GM21515 (cell line): Measurements from ENCODE around the gene GFY.
"Not testable (repeated sequence)": the region's sequence is repeated elsewhere in the genome, so short reads cannot be mapped to it uniquely, and the experiment has no call there.

ENCODE experiments used
- ATAC-seq: cut with Tn5 transposase; IDR thresholded peaks from one replicate; pipeline ENCODE4 v1.9.1; 2021; ENCODE audit not compliant: unreplicated experiment

Gene GFY

GRCh38 chr19:49468199-49468598 lies 43.0 kb downstream of the GFY start:
- ATAC-seq = no peak

DNA sequence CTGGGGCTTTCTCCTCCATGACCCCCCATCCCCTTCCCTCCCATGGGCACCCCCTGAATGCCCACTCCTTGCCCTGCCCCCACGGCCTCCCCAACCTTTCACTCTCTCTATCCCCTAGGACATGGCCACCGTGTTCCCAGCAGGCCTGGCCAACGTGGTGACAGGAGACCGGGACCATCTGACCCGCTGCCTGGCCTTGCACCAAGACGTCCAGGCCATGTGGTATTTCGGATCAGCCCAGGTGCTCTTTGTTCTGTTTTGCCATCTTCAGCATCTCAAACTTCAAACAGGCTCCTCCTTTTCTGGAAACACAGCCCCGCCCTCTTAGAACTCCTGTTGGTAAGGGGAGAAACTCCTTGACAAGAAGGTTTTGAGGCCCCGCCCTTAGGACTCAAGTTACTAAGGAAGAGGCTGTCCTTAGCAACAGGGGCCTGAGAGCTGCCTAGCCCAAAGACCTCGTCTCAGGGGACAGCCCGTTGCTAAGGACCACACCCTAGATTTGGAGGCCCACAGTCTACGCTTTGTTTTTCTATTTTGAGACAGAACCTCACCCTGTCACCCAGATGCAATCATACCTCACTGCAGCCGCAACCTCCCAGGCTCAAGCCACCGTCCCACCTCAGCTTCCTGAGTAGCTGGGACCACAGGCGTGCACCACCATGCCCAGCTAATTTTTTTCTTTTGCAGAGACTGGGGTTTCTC lies 43.7 kb downstream of the GFY start:
- peak; percentile 49 for ATAC-seq

- peak; percentile 43 for ATAC-seq
Measured at GRCh38 chr19:49469828-49470614, 44.8 kb downstream of the GFY start.

GRCh38 chr19:49470615-49470978 lies 45.4 kb downstream of the GFY start:
- ATAC-seq = no peak

GRCh38 chr19:49472936-49473335 lies 47.7 kb downstream of the GFY start:
- ATAC-seq = no peak

GRCh38 chr19:49473501-49473867 lies 48.3 kb downstream of the GFY start:
- not testable (repeated sequence) for ATAC-seq

- no peak for ATAC-seq
Measured at GRCh38 chr19:49473868-49474541, 48.8 kb downstream of the GFY start, which contains the start of gene FLT3LG. Gene FLT3LG, plus strand, starts transcription at chr19:49474215. Its CDS starts 425 bp downstream, at chr19:49474640.

GRCh38 chr19:49474542-49474924 lies 49.3 kb downstream of the GFY start:
- no peak for ATAC-seq

DNA sequence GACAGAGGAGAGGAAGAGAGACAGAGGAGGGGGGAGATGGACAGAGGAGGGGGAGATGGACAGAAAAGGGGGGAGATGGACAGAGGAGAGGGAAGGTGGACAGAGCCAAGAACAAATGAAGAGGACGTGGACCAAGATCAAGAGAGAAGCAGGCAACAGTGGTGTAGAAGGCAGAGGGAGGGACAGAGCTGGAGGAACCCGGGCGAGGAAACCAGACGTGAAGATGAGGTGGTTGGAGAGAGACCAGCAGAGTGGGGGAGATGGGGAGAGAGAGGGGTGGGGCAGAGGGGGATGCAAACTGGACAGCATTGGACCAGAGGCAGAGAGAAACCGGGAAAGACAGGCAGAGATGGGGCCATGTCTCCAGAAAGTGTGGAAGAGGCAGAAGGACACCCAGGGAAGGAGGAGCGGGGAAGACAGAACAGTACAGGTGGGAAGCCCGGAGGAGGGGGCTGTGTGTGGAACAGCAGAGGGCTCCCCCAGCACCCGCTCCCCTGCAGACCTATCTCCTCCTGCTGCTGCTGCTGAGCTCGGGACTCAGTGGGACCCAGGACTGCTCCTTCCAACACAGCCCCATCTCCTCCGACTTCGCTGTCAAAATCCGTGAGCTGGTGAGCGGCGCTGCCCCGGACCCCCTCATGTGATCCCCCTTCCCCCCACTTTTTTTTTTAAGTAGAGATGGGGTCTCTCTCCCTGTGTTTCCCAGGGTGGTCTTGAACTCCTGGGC lies 50.2 kb downstream of the GFY start:
- no peak for ATAC-seq

DNA sequence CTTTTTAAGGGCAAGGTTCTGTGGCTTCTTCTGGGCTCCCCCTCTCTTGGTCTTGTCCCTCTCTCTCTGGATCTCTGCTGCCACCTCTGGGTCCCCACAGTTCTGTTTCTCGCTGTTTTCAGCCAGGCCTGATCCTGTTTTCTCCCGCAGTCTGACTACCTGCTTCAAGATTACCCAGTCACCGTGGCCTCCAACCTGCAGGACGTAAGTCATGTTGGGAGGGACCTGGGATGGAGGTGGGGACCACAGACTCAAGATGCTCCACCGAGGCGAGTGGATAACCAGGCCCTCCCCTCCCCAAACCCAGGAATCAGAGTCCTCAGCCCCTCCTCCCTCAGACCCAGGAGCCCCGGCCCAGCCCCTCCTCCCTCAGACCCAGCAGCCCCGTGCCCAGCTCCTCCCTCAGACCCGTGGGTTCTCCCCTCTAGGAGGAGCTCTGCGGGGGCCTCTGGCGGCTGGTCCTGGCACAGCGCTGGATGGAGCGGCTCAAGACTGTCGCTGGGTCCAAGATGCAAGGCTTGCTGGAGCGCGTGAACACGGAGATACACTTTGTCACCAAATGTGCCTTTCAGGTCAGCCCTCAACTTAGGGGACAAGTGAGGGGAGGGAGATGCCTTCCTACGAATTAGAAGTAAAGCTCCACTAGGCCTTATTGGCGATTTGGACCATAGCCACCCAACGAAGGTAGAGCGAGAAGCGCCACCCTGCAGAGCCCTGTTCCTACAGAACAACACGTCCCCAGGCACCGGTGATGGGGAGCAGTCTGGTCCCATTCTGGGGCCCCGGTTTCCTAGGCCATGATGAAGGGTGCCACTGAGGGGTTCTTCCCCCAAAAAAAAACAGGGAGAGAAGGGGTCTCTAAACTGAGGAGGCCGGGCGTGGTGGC lies 51.0 kb downstream of the GFY start:
- no peak for ATAC-seq
